ENCODE data around the gene TACO1.

GRCh38 chr17:63595132-63595531 lies 5.6 kb upstream of the TACO1 start:
- no peak for TF ChIP-seq POLR2A (IDR thresholded peaks at IDR 0.05; ENCODE audit: low read length)
- TF ChIP-seq GATA1 (IDR thresholded peaks at IDR 0.05; ENCODE audit: low read depth, low read length), result no peak

Data from erythroblast (primary cell).